GM21381 (cell line): ENCODE measurements around the gene UHMK1.
"Not testable (repeated sequence)": the region's sequence is repeated elsewhere in the genome, so short reads cannot be mapped to it uniquely, and the experiment has no call there.

Experiments used
- ATAC-seq: cut with Tn5 transposase; IDR thresholded peaks from one replicate; pipeline ENCODE4 v1.9.1; 2021; ENCODE audit warnings: mild to moderate bottlenecking, moderate library complexity; ENCODE audit not compliant: unreplicated experiment

The UHMK1 gene

GRCh38 chr1:162562470-162562828 is 64.8 kb downstream of the UHMK1 start:
- no peak for ATAC-seq

- no peak for ATAC-seq
Observed at GRCh38 chr1:162564762-162565218, 67.2 kb downstream of the UHMK1 start.

DNA sequence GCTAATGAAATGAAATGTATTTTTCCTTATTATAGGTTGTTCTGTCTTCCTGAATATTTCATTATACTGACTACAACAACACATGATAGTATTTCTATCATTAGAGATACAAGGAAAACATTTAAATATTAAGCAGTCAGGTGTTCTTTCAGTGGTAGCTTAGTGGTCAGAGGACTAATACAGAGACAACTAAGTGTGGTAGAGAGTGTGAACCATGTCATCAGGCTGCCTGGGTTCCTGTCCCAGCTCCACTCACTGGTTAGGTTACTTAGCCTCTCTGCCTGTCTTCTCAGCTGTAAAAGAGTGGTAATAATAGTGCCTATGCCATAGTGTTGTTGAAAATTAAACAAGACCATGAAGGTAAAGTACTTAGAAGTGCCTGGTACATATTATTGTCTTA is 67.8 kb downstream of the UHMK1 start:
- no peak for ATAC-seq

- no peak for ATAC-seq
Observed at GRCh38 chr1:162566870-162567269, 69.3 kb downstream of the UHMK1 start.

DNA sequence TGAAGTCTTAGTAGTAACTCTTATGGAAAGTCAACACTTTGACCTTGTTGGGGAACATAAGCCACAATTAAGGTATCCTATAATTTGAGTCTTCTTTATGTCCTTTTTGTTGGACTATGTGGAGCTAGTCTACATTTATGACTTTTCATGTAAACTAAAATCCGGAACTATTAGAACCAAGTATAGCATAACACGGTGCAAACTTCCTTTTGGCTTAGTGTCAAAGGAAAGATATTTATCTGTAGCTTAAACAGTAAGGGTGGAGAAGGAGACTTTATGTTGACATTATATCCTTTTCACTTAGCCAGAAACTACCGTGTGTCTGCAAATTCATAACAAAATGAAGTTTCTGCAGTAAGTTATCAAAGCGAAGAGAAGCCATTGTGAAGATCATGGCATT is 71.2 kb downstream of the UHMK1 start:
- no peak for ATAC-seq

DNA sequence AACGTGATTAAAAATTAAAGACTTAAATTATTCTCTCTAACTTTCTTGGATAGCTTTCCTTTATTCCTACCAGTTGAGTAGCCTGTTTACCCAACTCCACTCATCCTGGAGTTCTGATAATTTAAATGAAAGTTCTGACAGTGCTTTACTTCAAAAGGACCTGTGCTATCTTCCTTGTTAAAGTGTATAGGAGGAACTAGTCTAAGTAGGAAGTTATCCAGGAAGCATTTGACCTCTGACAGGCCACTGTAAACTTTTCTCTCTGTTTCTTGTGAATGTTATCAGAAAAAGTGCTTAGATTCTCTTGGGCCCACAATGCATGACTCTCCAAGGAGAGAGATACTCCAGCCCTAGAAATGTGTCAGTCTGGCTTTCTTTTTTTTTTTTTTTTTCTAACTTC is 73.1 kb downstream of the UHMK1 start:
- no peak for ATAC-seq

DNA sequence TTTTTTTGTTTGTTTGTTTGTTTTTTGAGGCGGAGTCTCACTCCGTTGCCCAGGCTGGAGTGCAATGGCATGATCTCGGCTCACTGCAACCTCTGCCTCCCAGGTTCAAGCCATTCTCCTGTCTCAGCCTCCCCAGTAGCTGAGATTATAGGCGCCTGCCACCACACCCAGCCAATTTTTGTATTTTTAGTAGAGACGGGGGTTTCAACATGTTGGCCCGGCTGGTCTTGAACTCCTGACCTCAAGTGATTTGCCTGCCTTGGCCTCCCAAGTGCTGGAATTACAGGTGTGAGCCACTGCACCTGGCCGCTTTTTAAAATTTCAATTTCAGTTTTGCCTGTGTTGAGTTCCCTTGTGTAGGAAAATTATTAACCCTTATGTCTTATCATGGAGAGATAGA is 73.5 kb downstream of the UHMK1 start:
- ATAC-seq: not testable (repeated sequence)

GRCh38 chr1:162571696-162572095 is 74.1 kb downstream of the UHMK1 start:
- no peak for ATAC-seq

GRCh38 chr1:162573136-162573535 is 75.5 kb downstream of the UHMK1 start:
- no peak for ATAC-seq

GRCh38 chr1:162578071-162578700 is 80.6 kb downstream of the UHMK1 start:
- no peak for ATAC-seq

GRCh38 chr1:162578936-162579335 is 81.3 kb downstream of the UHMK1 start:
- ATAC-seq: no peak
